RWPE2 (cell line): ENCODE data around the gene BLCAP.

Experiments used
- ATAC-seq: fragments of 200-7000 bp; cut with Tn5 transposase; 3 replicates; pipeline ENCODE4 v1.9.1; 2021; ENCODE audit warnings: low read depth
- DNase-seq: peaks from one replicate; pipeline ENCODE4 v3.0.0-alpha.2; 2020; ENCODE audit warnings: low spot score
- H3K27ac ChIP-seq: fragments of 450-650 bp; 2 replicates; pipeline ENCODE4 v1.5.1; 2017; ENCODE audit warnings: mild to moderate bottlenecking; ENCODE audit not compliant: poor library complexity, severe bottlenecking
- H3K27me3 ChIP-seq: fragments of 250-450 bp; sonication (Bioruptor Pico); 2 replicates; pipeline ENCODE4 v1.5.1; 2021; ENCODE audit warnings: mild to moderate bottlenecking, moderate library complexity; ENCODE audit not compliant: insufficient read depth, poor library complexity, severe bottlenecking
- H3K36me3 ChIP-seq: fragments of 250-450 bp; sonication (Bioruptor Pico); 2 replicates; pipeline ENCODE4 v1.5.1; 2020; ENCODE audit warnings: low read depth, mild to moderate bottlenecking, moderate library complexity
- H3K4me1 ChIP-seq: fragments of 250-450 bp; sonication (Bioruptor Pico); 2 replicates; pipeline ENCODE4 v1.5.1; 2021; ENCODE audit warnings: mild to moderate bottlenecking, moderate library complexity; ENCODE audit not compliant: insufficient read depth, poor library complexity, severe bottlenecking
- H3K4me3 ChIP-seq: fragments of 250-450 bp; sonication (Bioruptor Pico); 2 replicates; pipeline ENCODE4 v1.5.1; 2021; ENCODE audit warnings: mild to moderate bottlenecking, moderate library complexity; ENCODE audit not compliant: severe bottlenecking
- H3K9me3 ChIP-seq: fragments of 250-450 bp; sonication (Bioruptor Pico); 2 replicates; pipeline ENCODE4 v1.5.1; 2021; ENCODE audit warnings: mild to moderate bottlenecking, moderate library complexity; ENCODE audit not compliant: severe bottlenecking
- TF ChIP-seq, protein P1 (sequence below): fragments of 450-650 bp; IDR thresholded peaks from one replicate; pipeline ENCODE4 v1.5.1; 2017; ENCODE audit warnings: mild to moderate bottlenecking, moderate library complexity; ENCODE audit not compliant: poor library complexity, severe bottlenecking

Gene BLCAP

DNA sequence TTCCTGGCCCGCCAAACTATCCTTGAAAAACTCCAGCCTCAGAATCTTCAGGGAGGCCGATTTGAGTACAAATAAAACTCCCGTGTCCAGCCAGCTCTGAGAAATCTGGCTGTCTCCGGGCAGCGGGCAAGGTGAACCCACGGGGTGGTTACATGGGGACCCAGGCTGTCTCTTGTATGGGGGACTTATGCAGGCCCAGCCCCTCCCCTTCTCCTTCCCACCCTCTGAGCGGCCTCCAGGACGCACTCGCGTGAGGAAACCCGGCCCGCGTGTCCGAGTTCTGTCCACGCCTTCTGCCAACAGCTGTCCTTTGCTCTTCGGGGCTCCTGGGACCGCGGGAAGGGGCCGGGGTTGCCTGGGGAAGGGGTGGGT, 36.3 kb upstream of the BLCAP start:
- Histone ChIP-seq H3K27me3 (peaks cover 23% of the 10 kb centered on the region), H3K27ac (no peak overlapping the region), H3K4me3 (no peak overlapping the region), H3K9me3 (no peaks in the 10 kb centered on the region), H3K4me1 (no peaks in the 10 kb centered on the region), H3K36me3 (no peaks in the 10 kb centered on the region)
- DNase-seq = no peak
- peak; percentile 2; the same call in 1 of the 3 replicates for ATAC-seq
- TF ChIP-seq, protein P1, sequence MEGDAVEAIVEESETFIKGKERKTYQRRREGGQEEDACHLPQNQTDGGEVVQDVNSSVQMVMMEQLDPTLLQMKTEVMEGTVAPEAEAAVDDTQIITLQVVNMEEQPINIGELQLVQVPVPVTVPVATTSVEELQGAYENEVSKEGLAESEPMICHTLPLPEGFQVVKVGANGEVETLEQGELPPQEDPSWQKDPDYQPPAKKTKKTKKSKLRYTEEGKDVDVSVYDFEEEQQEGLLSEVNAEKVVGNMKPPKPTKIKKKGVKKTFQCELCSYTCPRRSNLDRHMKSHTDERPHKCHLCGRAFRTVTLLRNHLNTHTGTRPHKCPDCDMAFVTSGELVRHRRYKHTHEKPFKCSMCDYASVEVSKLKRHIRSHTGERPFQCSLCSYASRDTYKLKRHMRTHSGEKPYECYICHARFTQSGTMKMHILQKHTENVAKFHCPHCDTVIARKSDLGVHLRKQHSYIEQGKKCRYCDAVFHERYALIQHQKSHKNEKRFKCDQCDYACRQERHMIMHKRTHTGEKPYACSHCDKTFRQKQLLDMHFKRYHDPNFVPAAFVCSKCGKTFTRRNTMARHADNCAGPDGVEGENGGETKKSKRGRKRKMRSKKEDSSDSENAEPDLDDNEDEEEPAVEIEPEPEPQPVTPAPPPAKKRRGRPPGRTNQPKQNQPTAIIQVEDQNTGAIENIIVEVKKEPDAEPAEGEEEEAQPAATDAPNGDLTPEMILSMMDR = no peak

DNA sequence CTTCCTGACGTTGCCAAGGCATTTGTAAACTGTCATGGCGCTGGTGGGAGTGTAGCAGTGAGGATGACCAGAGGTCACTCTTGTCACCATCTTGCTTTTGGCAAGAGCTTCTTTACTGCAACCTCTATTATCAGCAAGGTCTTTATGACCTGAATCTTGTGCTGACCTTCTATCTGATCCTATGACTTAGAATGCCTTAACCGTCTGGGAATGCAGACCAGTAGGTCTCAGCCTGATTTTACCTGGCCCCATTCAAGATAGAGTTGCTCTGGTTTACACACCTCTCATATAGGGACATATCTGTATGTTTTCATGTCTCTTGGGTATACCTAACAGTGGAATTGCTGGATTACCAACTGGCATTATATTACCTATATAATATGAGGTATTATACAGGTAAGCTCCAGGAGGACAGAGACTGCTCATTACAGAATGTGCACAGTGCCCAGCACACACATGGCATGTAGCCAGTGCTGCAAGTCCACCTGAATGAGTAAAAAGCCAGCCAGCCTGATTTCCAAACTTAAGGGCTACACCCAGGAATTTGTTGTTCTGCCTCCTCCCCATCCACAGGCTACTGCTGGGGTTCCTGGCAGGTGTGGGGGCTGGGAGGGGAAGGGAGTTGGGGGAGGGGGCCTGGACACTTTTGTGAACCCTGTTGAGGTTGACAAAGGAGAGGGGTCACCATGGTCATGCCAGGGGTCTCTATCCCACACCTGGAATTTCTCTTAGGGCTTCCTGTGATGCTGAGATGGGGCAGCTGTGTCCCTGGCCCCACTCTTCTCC, 35.2 kb upstream of the BLCAP start:
- Histone ChIP-seq H3K4me3 (no peak overlapping the region), H3K27me3 (peaks cover 20% of the 10 kb centered on the region), H3K27ac (no peak overlapping the region), H3K9me3 (no peaks in the 10 kb centered on the region), H3K4me1 (no peaks in the 10 kb centered on the region), H3K36me3 (no peaks in the 10 kb centered on the region)
- TF ChIP-seq, protein P1 = no peak
- DNase-seq (peak; percentile 66), ATAC-seq (no peak)

DNA sequence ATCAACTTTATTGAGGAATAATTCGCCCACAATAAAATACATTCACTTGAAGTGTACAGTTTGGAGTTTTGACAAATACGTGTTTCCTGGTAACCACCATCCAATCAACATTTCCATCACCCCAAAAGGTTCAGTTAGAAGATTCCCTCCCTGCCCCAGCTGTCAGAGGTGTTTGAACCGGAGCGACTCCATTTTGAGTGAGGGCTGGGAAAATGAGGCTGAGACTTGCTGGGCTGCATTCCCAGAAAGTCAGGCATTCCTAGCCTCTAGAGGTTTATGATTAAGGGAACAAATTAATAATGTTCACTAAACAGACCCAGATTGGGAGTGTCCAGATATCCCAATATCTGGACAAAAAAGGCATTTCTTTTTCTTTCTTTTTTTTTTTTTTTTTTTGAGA, 33.0 kb upstream of the BLCAP start:
- Histone ChIP-seq H3K9me3 (no peaks in the 10 kb centered on the region), H3K27me3 (peaks cover 10% of the 10 kb centered on the region), H3K4me1 (no peaks in the 10 kb centered on the region), H3K4me3 (no peak overlapping the region), H3K36me3 (no peaks in the 10 kb centered on the region), H3K27ac (no peak overlapping the region)
- peak; percentile 33 for DNase-seq
- TF ChIP-seq, protein P1 = no peak
- ATAC-seq = no peak

DNA sequence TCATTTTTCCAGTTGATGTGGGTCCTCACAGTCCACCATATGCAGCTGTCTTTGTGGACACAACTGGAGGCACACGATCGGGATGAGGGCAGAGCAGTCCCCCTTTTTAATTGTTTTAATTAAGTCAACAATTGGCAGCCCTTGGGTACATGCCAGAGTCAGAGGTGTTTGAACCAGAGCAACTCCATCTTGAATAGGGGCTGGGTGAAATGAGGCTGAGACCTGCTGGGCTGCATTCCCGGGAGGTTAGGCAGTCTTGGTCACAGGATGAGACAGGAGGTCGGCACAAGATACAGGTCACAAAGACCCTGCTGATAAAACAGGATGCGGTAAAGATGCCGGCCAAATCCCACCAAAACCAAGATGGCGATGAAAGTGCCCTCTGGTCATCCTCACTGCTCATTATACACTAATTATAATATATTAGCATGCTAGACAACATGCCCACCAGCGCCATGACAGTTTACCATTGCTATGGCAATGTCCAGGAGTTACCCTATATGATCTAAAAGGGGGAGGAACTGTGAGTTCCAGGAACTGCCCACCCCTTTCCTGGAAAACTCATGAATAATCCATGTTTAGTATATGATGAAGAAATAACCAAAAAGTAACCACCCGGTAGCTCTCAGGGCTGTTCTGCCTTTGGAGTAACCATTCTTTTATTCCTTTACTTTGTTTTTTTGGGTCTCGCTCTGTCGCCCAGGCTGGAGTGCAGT, 31.8 kb upstream of the BLCAP start:
- H3K27me3 ChIP-seq = peaks cover 4% of the 10 kb centered on the region
- peak; percentile 50 for DNase-seq
- TF ChIP-seq, protein P1 = no peak
- no peaks in the 10 kb centered on the region for H3K9me3 ChIP-seq
- no peak for ATAC-seq
- H3K4me3 ChIP-seq = no peak overlapping the region
- H3K4me1 ChIP-seq = no peaks in the 10 kb centered on the region
- H3K27ac ChIP-seq = no peak overlapping the region
- no peaks in the 10 kb centered on the region for H3K36me3 ChIP-seq

DNA sequence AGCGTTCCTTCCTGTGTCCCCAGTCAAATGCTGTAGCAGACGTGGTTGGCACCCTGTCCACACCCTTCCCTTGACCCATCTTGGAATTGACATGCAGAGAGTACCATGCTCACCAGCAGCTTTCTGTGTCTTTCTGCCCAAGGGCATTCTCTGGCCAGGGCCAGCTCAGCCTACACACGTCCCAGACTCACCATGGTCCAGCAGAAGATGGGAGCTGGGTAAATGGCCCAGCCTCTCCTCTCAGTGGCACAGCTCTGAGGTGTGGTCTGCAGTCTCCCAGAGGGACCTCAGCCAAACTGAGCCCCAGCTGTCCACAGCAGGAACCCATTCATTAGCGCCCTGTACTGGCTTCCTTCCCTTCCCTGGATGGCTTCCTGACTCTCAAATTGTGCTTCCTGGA, 31.1 kb upstream of the BLCAP start:
- TF ChIP-seq, protein P1 = no peak
- Histone ChIP-seq H3K36me3 (no peaks in the 10 kb centered on the region), H3K27ac (no peak overlapping the region), H3K27me3 (peaks cover 4% of the 10 kb centered on the region), H3K9me3 (no peaks in the 10 kb centered on the region), H3K4me1 (no peaks in the 10 kb centered on the region), H3K4me3 (no peak overlapping the region)
- DNase-seq (peak; percentile 68), ATAC-seq (0 out of 3 replicates have a peak, but pooled peaks have one; percentile 8)
